Calu3 (cell line): ENCODE results near the gene GOLT1B. TPM values are rescaled to one million over a fixed set of nuclear protein-coding genes. Genes with fewer than 3 reads are reported as not detected.

ENCODE experiments used
- BruUV-seq: library from RNA; stranded (reverse); fragments of 400-500 nt; replicated peaks from 2 replicates; lab custom pipeline; 2021; lab: Mats Ljungman, UMichigan
- CTCF ChIA-PET: fragments of 300-600 bp; sonication (Branson Sonifier 250); formaldehyde crosslinking; loops from one replicate; lab custom pipeline; 2022; ENCODE audit warnings: antibody characterized with exemption; lab: Charles Lee
- DNase-seq: peaks from one replicate; pipeline ENCODE4 v3.0.0; 2022
- H3K27ac Mint-ChIP-seq: one replicate; pipeline ENCODE4 v1.8.0; 2022; ENCODE audit warnings: mixed read lengths; ENCODE audit not compliant: unreplicated experiment
- H3K27me3 Mint-ChIP-seq: one replicate; pipeline ENCODE4 v1.8.0; 2022; ENCODE audit warnings: mixed read lengths; ENCODE audit not compliant: unreplicated experiment
- H3K36me3 Mint-ChIP-seq: one replicate; pipeline ENCODE4 v1.8.0; 2022; ENCODE audit warnings: mild to moderate bottlenecking, moderate library complexity, mixed read lengths; ENCODE audit not compliant: insufficient read depth, unreplicated experiment
- H3K4me1 Mint-ChIP-seq: one replicate; pipeline ENCODE4 v1.8.0; 2022; ENCODE audit warnings: mild to moderate bottlenecking, low read depth, mixed read lengths; ENCODE audit not compliant: unreplicated experiment
- H3K4me3 Mint-ChIP-seq: one replicate; pipeline ENCODE4 v1.8.0; 2022; ENCODE audit warnings: mild to moderate bottlenecking, low read depth, moderate library complexity, mixed read lengths; ENCODE audit not compliant: unreplicated experiment
- H3K9me3 Mint-ChIP-seq: one replicate; pipeline ENCODE4 v1.8.0; 2022; ENCODE audit warnings: low read depth, mixed read lengths; ENCODE audit not compliant: unreplicated experiment
- CTCF ChIP-seq: fragments of 200-600 bp; IDR thresholded peaks from one replicate; pipeline ENCODE4 v1.8.0; 2022; ENCODE audit warnings: antibody characterized with exemption; ENCODE audit not compliant: unreplicated experiment
- intact Hi-C: fragments of 100-400 bp; cut with micrococcal nuclease; formaldehyde crosslinking; loops from one replicate; pipeline ENCODE4 v1.10.0; 2022; ENCODE audit not compliant: unreplicated experiment
- total RNA-seq: library from RNA; stranded (reverse); gene quantifications from 2 replicates; pipeline ENCODE4 v1.2.3, GENCODE V29; 2022

The GOLT1B gene
- total RNA-seq, 1 experiment from 2014 or later = 30.7 TPM

- TF ChIP-seq CTCF = no peak
- CTCF ChIA-PET = no interaction called here
- no peak overlapping the region for H3K4me3 Mint-ChIP-seq
- no peaks in the 10 kb centered on the region for H3K36me3 Mint-ChIP-seq
- peaks cover 9% of the 10 kb centered on the region for H3K4me1 Mint-ChIP-seq
- intact Hi-C loops = no loop called here
- no peaks in the 10 kb centered on the region for H3K27me3 Mint-ChIP-seq
- H3K27ac Mint-ChIP-seq = no peak overlapping the region
- no peaks in the 10 kb centered on the region for H3K9me3 Mint-ChIP-seq
- no TSS peak for BruUV-seq
- no peak for DNase-seq
Measured at GRCh38 chr12:21561158-21561557, 59.6 kb downstream of the GOLT1B start.

DNA sequence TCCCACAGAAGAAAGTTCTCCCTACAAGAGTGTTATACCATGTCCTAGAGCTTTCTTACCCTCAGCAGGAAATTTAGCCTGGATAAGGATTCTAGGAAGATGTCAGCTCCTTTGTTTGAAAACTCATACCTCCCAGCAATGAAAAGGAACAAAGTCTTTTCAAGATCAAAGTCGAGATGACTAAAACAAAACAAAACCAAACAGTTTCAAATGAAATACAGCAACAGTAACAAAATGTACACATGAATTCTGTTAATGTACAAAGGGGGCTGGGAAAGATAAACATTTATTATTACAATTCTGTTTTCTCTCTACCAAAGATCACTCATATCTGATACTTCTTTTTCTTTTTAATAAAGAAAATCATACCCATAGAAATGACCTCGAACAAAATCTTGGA, 61.3 kb downstream of the GOLT1B start:
- peaks cover 9% of the 10 kb centered on the region for H3K4me1 Mint-ChIP-seq
- DNase-seq = no peak
- BruUV-seq = no TSS peak
- H3K4me3 Mint-ChIP-seq = no peak overlapping the region
- CTCF ChIA-PET = no interaction called here
- no peak overlapping the region for H3K27ac Mint-ChIP-seq
- H3K27me3 Mint-ChIP-seq = no peaks in the 10 kb centered on the region
- no peak for TF ChIP-seq CTCF
- H3K36me3 Mint-ChIP-seq = no peaks in the 10 kb centered on the region
- intact Hi-C loops = no loop called here
- H3K9me3 Mint-ChIP-seq = no peaks in the 10 kb centered on the region

DNA sequence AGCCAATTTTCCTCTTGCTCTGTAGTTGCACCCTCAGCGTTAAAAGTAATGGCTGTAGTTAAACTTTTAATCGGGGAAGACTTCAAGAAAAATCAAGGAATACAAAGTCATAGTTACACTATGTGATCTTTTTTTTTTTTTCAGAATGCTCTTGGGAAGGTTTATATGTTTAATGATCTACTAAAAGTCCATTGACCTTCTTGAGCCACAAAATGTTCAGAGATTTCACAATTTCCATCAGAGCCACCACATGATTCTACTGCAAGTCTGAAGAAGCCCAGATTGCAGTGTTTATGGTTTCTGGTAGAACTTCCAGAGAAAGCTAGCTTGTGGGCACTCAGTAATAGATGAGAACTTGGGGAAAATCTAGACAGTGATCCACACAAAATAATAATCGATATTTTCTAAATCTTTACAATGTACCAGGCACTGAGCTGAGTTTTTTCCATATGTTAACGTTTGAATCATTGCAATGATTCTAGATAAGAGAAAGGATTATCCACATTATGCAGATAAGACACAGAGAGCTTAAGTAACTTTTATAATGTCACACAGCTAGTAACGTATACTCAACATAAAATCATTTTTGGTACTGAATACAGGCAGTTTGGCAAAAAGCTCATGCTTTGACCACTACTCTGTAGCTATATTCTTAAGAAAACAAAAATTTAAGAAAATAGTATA, 64.8 kb downstream of the GOLT1B start:
- Mint-ChIP-seq H3K9me3 (no peaks in the 10 kb centered on the region), H3K27ac (no peak overlapping the region), H3K36me3 (no peaks in the 10 kb centered on the region), H3K27me3 (no peaks in the 10 kb centered on the region), H3K4me3 (no peak overlapping the region), H3K4me1 (no peaks in the 10 kb centered on the region)
- no peak for DNase-seq
- no TSS peak for BruUV-seq
- intact Hi-C loops = no loop called here
- no peak for TF ChIP-seq CTCF
- CTCF ChIA-PET = interaction anchor here (1.5 kb wide), 1 partner anchor 13 kb away, joined by 4 read pairs; no protein-coding TSS in a partner anchor

GRCh38 chr12:21566907-21567394, 65.4 kb downstream of the GOLT1B start:
- no peak for DNase-seq
- H3K4me1 Mint-ChIP-seq = no peaks in the 10 kb centered on the region
- BruUV-seq = no TSS peak
- intact Hi-C loops = no loop called here
- H3K27ac Mint-ChIP-seq = no peak overlapping the region
- H3K4me3 Mint-ChIP-seq = no peak overlapping the region
- H3K9me3 Mint-ChIP-seq = no peaks in the 10 kb centered on the region
- no peak for TF ChIP-seq CTCF
- CTCF ChIA-PET = interaction anchor here (1.5 kb wide), 1 partner anchor 13 kb away, joined by 4 read pairs; no protein-coding TSS in a partner anchor
- H3K27me3 Mint-ChIP-seq = no peaks in the 10 kb centered on the region
- no peaks in the 10 kb centered on the region for H3K36me3 Mint-ChIP-seq

Other genes starting within 250 kb of the GOLT1B start
- not detected in 2 replicates for gene SLCO1A2, start 166.9 kb upstream of the GOLT1B start, total RNA-seq
- not detected in 2 replicates for gene IAPP, start 128.9 kb upstream of the GOLT1B start, total RNA-seq
- 18.3 and 19.3 TPM in 2 replicates for gene PYROXD1, start 64.1 kb upstream of the GOLT1B start, total RNA-seq
- gene RECQL, start 154 bp upstream of the GOLT1B start, total RNA-seq = 28.0 and 32.1 TPM in 2 replicates
- gene SPX, start 24.5 kb downstream of the GOLT1B start, total RNA-seq = 0.20 TPM in 1 of 2 replicates, not detected in the other
- not detected in 2 replicates for gene GYS2, start 103.1 kb downstream of the GOLT1B start, total RNA-seq
- 816 and 826 TPM in 2 replicates for gene LDHB, start 156.1 kb downstream of the GOLT1B start, total RNA-seq